HG02763 (cell line): ENCODE results near the gene SRP9.
"Not testable (repeated sequence)": the region's sequence is repeated elsewhere in the genome, so short reads cannot be mapped to it uniquely, and the experiment has no call there.

Source experiments
- ATAC-seq: cut with Tn5 transposase; IDR thresholded peaks from one replicate; pipeline ENCODE4 v1.9.1; 2021; ENCODE audit warnings: mild to moderate bottlenecking, moderate library complexity; ENCODE audit not compliant: unreplicated experiment

Gene SRP9

GRCh38 chr1:225835856-225836255 is 58.2 kb downstream of the SRP9 start:
- no peak for ATAC-seq

- not testable (repeated sequence) for ATAC-seq
Observed at GRCh38 chr1:225836296-225836695, 58.7 kb downstream of the SRP9 start.

- no peak for ATAC-seq
Observed at GRCh38 chr1:225838793-225839192, 61.2 kb downstream of the SRP9 start.
